Endothelial cell of umbilical vein (primary cell): ENCODE measurements around the gene EBI3. TPM values are rescaled to one million over a fixed set of nuclear protein-coding genes. Genes with fewer than 3 reads are reported as not detected.

Experiments used
- BruUV-seq: library from RNA; stranded (reverse); fragments of 400-500 nt; replicated peaks from 2 replicates; lab custom pipeline; 2021; lab: Mats Ljungman, UMichigan
- CTCF ChIA-PET: fragments of 300-600, 350-600 bp; sonication (Branson Sonifier 250); formaldehyde crosslinking; loops from one replicate; lab custom pipeline; 2021; ENCODE audit warnings: antibody characterized with exemption, inconsistent platforms; lab: Charles Lee
- POLR2A ChIA-PET: fragments of 300-600, 350-600 bp; sonication (Branson Sonifier 250); formaldehyde crosslinking; loops from one replicate; lab custom pipeline; 2021; ENCODE audit warnings: antibody characterized with exemption, inconsistent platforms; lab: Charles Lee
- DNase-seq: peaks from one replicate; pipeline ENCODE4 v3.0.0-alpha.2; 2011; ENCODE audit warnings: low read depth, low spot score
- FAIRE-seq: peaks from 2 replicates; lab custom pipeline; 2011; peaks lifted over from hg19 to GRCh38; lab: Jason Lieb, UNC
- H2AFZ ChIP-seq: 2 replicates; pipeline ENCODE4 v1.6.0; 2012; ENCODE audit warnings: low read depth, low read length, control low read depth, inconsistent platforms
- H3K27ac ChIP-seq: 2 replicates; pipeline ENCODE4 v1.5.1; 2011; ENCODE audit warnings: low read depth, mild to moderate bottlenecking, control low read depth, low read length, moderate library complexity; ENCODE audit not compliant: insufficient read depth
- H3K27me3 ChIP-seq, 2 experiments: 2 replicates each; pipeline versions ENCODE4 v1.6.0 to v1.6.1; 2011; ENCODE audit warnings: low read length in 2 of 2, mixed read lengths in 1 of 2; ENCODE audit not compliant: control insufficient read depth in 2 of 2, insufficient read depth in 2 of 2
- H3K36me3 ChIP-seq, 2 experiments: 2 replicates in 1 of 2; 3 replicates in 1 of 2; pipeline ENCODE4 v1.5.1; 2011; ENCODE audit warnings: low read length in 2 of 2, mild to moderate bottlenecking in 1 of 2, moderate library complexity in 1 of 2; ENCODE audit not compliant: control insufficient read depth in 2 of 2, insufficient read depth in 2 of 2; ENCODE audit errors: extremely low read depth in 1 of 2
- H3K4me1 ChIP-seq: 3 replicates; pipeline ENCODE4 v1.5.1; 2011; ENCODE audit warnings: mild to moderate bottlenecking, low read length; ENCODE audit not compliant: control insufficient read depth, insufficient read depth; ENCODE audit errors: extremely low read depth
- H3K4me2 ChIP-seq: 2 replicates; pipeline ENCODE4 v1.6.1; 2011; ENCODE audit warnings: low read length, control low read depth, mixed read lengths; ENCODE audit not compliant: insufficient read depth
- H3K4me3 ChIP-seq, 3 experiments: fragments of 200-600 bp in 1 of 3; sonication (generic), shearing (Covaris generic) in 1 of 3; replicated peaks in 1 of 3; 2 replicates each; pipeline ENCODE4 v1.5.1; 2011 to 2016; ENCODE audit warnings: control low read depth in 3 of 3, low read length in 3 of 3, mild to moderate bottlenecking in 2 of 3, inconsistent platforms in 1 of 3, low read depth in 1 of 3, moderate library complexity in 1 of 3; ENCODE audit not compliant: insufficient read depth in 1 of 3
- H3K79me2 ChIP-seq: 2 replicates; pipeline ENCODE4 v1.6.0; 2012; ENCODE audit warnings: low read length, inconsistent platforms; ENCODE audit not compliant: control insufficient read depth, insufficient read depth
- H3K9ac ChIP-seq: replicated peaks from 2 replicates; pipeline ENCODE3; 2011; ENCODE audit warnings: low read length, control low read depth; ENCODE audit not compliant: insufficient read depth; ENCODE audit errors: extremely low read depth
- H3K9me1 ChIP-seq: replicated peaks from 3 replicates; pipeline ENCODE4 v1.6.0; 2011; ENCODE audit warnings: mild to moderate bottlenecking, low read length; ENCODE audit not compliant: control insufficient read depth, insufficient read depth; ENCODE audit errors: extremely low read depth
- H3K9me3 ChIP-seq: replicated peaks from 2 replicates; pipeline ENCODE4 v1.5.1; 2012; ENCODE audit warnings: low read length, inconsistent platforms; ENCODE audit not compliant: control insufficient read depth, insufficient read depth
- H4K20me1 ChIP-seq: replicated peaks from 2 replicates; pipeline ENCODE3; 2011; ENCODE audit warnings: mild to moderate bottlenecking, low read length; ENCODE audit not compliant: control insufficient read depth, insufficient read depth; ENCODE audit errors: extremely low read depth
- FOS ChIP-seq: IDR thresholded peaks from 2 replicates; pipeline ENCODE4 v1.6.1; 2011; ENCODE audit warnings: mild to moderate bottlenecking, low read length, moderate library complexity, borderline replicate concordance; ENCODE audit not compliant: insufficient read depth
- JUN ChIP-seq: IDR thresholded peaks from 2 replicates; pipeline ENCODE4 v1.6.1; 2011; ENCODE audit warnings: borderline replicate concordance, low read depth; ENCODE audit not compliant: insufficient read length, insufficient read depth
- MYC ChIP-seq: IDR thresholded peaks from one replicate; pipeline ENCODE4 v1.6.1; 2011; ENCODE audit warnings: mild to moderate bottlenecking, low read depth, low read length
- POLR2A ChIP-seq: IDR thresholded peaks from 2 replicates; pipeline ENCODE4 v1.6.1; 2012; ENCODE audit warnings: low read depth, mild to moderate bottlenecking, control low read depth, low read length
- dilution Hi-C: fragments of 300-500 bp; cut with MboI; formaldehyde crosslinking; loops from one replicate; pipeline ENCODE4 v1.15.0; 2019; ENCODE audit warnings: low sequenced_read_pairs; ENCODE audit not compliant: extremely low pct_ligation_motif_present
- intact Hi-C: fragments of 100-400 bp; cut with micrococcal nuclease; formaldehyde crosslinking; loops from one replicate; pipeline ENCODE4 v1.10.0; 2022
- polyA plus RNA-seq, 4 experiments: library from polyadenylated mRNA; depleted of rRNA in 3 of 4; stranded (reverse) in 3 of 4; unstranded in 1 of 4; fragments of >200 nt; gene quantifications; 2 replicates each; pipeline versions ENCODE4 v1.2.1 to v1.2.3, GENCODE V29; 2011 to 2012; ENCODE audit warnings: missing spikeins in 1 of 4
- total RNA-seq: library from RNA; stranded (reverse); gene quantifications from 2 replicates; pipeline ENCODE4 v1.2.3, GENCODE V29; 2021

EBI3 gene
- total and polyA plus RNA-seq, 2 donors (not counting 3 experiments of a cell fraction or from before 2014, with no cell fraction given): 0.29 to 1.0 TPM

GRCh38 chr19:4258181-4258580 is 28.9 kb downstream of the EBI3 start:
- DNase-seq (no peak), FAIRE-seq (no peak)
- no TSS peak for BruUV-seq
- no peak overlapping the region for H3K27ac ChIP-seq
- H3K9me3 ChIP-seq: no peaks in the 10 kb centered on the region
- TF ChIP-seq JUN: no peak
- ChIA-PET POLR2A (no interaction called here), CTCF (interaction anchor here (1.7 kb wide), 1 partner anchor 10 kb away, joined by 9 read pairs; no protein-coding TSS in a partner anchor)
- H3K79me2 ChIP-seq: no peaks in the 10 kb centered on the region
- H3K9ac ChIP-seq: no peak overlapping the region
- H3K4me3 ChIP-seq: no peak overlapping the region
- no peak overlapping the region for H3K4me2 ChIP-seq
- H4K20me1 ChIP-seq: no peaks in the 10 kb centered on the region
- intact Hi-C loops (no loop called here), dilution Hi-C loops (no loop called here)
- H3K27me3 ChIP-seq: no peaks in the 10 kb centered on the region
- H3K36me3 ChIP-seq: peaks cover 10 to 35% of the 10 kb centered on the region in 2 experiments
- H3K4me1 ChIP-seq: no peaks in the 10 kb centered on the region
- H2AFZ ChIP-seq: no peak overlapping the region
- no peaks in the 10 kb centered on the region for H3K9me1 ChIP-seq

DNA sequence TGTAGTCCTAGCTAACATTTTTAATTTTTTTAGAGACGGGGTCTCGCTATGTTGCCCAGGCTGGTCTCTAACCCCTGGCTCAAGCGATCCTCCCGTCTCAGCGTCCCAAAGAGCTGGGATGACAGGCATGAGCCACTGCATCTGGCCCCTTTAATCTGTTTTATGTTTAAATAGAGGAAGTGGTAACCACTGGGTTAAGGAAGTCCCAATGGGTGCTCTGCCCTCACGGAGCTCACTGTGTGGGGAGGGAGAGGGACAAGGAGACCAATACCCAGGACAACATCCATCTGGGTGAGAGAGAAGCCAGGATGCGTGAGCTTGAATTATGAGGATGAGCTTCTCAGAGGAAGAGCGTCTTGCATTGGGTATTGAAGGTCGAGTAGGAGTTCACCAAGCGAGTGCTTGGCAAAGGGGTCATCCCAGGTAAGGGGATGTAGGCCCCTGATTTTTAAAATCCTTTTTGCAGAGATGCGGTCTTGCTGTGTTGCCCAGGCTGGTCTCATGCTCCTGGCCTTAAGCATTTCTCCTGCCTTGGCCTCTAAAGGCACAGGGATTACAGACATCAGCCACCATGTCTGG is 31.4 kb downstream of the EBI3 start:
- peaks cover 10 to 26% of the 10 kb centered on the region in 2 experiments for H3K36me3 ChIP-seq
- no peak overlapping the region for H3K4me3 ChIP-seq
- DNase-seq (no peak), FAIRE-seq (no peak)
- no peaks in the 10 kb centered on the region for H3K79me2 ChIP-seq
- dilution Hi-C loops (no loop called here), intact Hi-C loops (no loop called here)
- H3K27me3 ChIP-seq: no peaks in the 10 kb centered on the region
- H3K9me3 ChIP-seq: no peaks in the 10 kb centered on the region
- H3K4me1 ChIP-seq: no peaks in the 10 kb centered on the region
- H4K20me1 ChIP-seq: no peaks in the 10 kb centered on the region
- TF ChIP-seq FOS (no peak), POLR2A (no peak), MYC (no peak)
- no peak overlapping the region for H3K4me2 ChIP-seq
- H2AFZ ChIP-seq: no peak overlapping the region
- no TSS peak for BruUV-seq
- ChIA-PET CTCF (interaction anchor here (0.9 kb wide), 1 partner anchor 92 kb away, joined by 3 read pairs; no protein-coding TSS in a partner anchor), POLR2A (no interaction called here)
- no peak overlapping the region for H3K27ac ChIP-seq
- no peaks in the 10 kb centered on the region for H3K9me1 ChIP-seq
- H3K9ac ChIP-seq: no peak overlapping the region
